GM12875 (cell line): Measurements from ENCODE around the gene SLAMF1.
"Not testable (repeated sequence)": the region's sequence is repeated elsewhere in the genome, so short reads cannot be mapped to it uniquely, and the experiment has no call there.

ENCODE experiments used
- H3K4me3 ChIP-seq: one replicate; pipeline ENCODE4 v1.5.1; 2011; ENCODE audit warnings: low read depth, low read length, control low read depth
- CTCF ChIP-seq: IDR thresholded peaks from 2 replicates; pipeline ENCODE4 v1.5.1; 2011; ENCODE audit warnings: low read depth, mild to moderate bottlenecking, control low read depth, inconsistent platforms, low read length, moderate library complexity, borderline replicate concordance; ENCODE audit not compliant: insufficient read depth

SLAMF1 gene

DNA sequence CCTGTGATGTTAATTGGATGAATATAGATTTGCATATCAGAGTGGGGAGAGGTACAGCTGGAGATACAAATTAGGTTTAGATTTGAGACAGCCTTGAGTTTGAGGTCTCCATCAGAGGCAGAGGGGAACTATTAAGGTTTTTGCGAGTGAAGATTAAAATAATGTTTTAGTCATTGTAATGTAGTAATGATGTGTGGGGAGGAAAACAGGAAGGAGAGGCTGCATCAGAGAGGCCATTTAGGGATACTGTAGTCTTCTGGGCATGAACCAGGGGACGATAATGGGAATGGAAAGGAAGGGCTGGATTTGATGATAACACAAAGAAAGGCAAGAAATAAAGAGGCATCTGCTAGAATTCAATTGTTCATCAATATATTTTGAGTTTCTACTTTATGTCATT is 77.0 kb downstream of the SLAMF1 start:
- no peak overlapping the region for H3K4me3 ChIP-seq
- TF ChIP-seq CTCF: no peak

- no peak overlapping the region for H3K4me3 ChIP-seq
- no peak for TF ChIP-seq CTCF
These were observed 78.8 kb downstream of the SLAMF1 start for GRCh38 chr1:160567858-160568682.

DNA sequence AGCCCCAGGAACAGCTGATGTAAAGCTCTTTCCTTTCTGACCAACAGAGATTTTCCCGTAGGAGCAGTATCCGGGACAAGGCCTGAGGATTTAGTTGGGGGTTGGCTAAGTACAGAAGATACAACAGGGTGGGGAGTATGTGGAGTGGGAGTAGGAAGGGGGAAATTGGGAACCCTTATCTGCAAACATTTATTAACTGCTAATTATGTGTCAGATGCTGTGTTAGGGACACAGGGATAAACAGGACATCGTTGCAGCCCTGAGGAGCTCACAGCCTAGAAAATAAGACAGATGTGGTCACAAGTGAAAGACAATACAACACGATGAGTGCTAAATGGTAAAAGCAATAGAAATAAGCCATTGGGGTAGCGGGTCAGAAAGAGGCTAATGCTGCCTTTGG is 79.5 kb downstream of the SLAMF1 start:
- no peak for TF ChIP-seq CTCF
- no peak overlapping the region for H3K4me3 ChIP-seq

DNA sequence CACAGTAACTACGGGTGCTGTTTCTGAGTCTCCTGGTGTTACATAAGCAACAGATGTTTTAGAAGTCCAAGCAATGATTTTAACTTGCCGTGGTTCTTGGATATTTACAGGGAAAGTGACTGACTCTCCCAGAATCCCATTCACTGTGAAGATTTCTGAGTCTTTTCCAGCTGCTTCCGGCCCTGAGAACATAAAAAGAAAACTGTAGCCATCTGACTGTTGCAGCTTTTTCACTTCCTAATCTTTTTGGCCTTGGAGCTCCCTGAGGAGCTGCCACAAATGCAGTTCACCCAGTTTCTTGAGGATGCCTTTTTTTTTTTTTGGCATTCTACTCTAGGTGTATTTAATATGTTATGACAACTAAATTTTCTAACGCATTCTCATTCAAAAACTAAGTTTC is 81.3 kb downstream of the SLAMF1 start:
- no peak for TF ChIP-seq CTCF
- no peak overlapping the region for H3K4me3 ChIP-seq

DNA sequence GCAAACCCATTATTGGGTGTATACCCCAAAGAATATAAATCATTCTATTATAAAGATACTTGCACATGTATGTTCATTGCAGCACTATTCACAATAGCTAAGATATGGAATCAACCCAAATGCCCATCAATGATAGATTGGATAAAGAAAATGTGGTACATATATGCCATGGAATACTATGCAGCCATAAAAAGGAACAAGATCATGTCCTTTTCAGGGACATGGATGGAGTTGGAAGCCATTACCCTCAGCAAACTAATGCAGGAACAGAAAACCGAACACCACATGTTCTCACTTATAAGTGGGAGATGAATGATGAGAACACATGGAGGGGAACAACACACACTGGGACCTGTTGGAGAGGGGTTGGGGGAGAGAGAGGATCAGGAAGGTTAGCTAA is 83.6 kb downstream of the SLAMF1 start:
- H3K4me3 ChIP-seq: not testable (repeated sequence)

DNA sequence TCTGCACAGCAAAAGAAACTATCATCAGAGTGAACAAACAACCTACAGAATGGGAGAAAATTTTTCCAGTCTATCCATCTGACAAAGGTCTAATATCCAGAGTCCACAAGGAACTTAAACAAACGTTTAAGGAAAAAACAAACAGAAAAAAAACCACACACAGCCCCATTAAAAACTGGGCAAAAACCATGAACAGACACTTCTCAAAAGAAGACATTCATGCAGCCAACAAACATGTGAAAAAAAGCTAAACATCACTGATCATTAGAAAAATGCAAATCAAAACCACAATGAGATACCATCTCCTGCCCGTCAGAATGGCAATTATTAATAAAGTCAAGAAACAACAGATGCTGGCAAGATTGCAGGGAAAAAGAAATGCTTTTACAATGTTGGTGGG is 84.1 kb downstream of the SLAMF1 start:
- H3K4me3 ChIP-seq: not testable (repeated sequence)

DNA sequence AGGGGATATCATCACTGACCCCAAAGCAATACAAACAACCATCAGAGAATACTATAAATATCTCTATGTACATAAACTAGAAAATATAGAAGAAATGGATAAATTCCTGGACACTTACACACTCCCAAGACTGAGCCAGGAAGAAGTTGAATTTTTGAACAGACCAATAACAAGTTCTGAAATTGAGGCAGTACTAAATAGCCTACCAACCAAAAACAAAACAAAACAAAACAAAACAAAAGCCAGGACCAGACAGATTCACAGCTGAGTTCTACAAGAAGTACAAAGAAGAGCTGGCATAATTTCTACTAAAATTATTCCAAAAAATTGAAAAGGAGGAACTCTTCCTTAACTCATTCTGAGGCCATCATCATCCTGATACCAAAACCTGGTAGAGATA is 86.0 kb downstream of the SLAMF1 start:
- no peak overlapping the region for H3K4me3 ChIP-seq
- no peak for TF ChIP-seq CTCF

- no peak for TF ChIP-seq CTCF
- H3K4me3 ChIP-seq: no peak overlapping the region
These were observed 86.7 kb downstream of the SLAMF1 start for GRCh38 chr1:160560045-160560705.

GRCh38 chr1:160559437-160559836 is 87.4 kb downstream of the SLAMF1 start:
- H3K4me3 ChIP-seq: not testable (repeated sequence)
